Activated CD8-positive, alpha-beta memory T cell treated with anti-CD3 and anti-CD28 coated beads, Interleukin-2, amount 10 ng/mL, durations not matched to agents 7 days and 5 days (primary cell): Measurements from ENCODE around the gene KRTAP19-5. TPM values are rescaled to one million over a fixed set of nuclear protein-coding genes. Genes with fewer than 3 reads are reported as not detected.
"Not testable (repeated sequence)": the region's sequence is repeated elsewhere in the genome, so short reads cannot be mapped to it uniquely, and the experiment has no call there.

Experiments used
- ATAC-seq: fragments of 150-1000 bp; cut with Tn5 transposase; one replicate; pipeline ENCODE4 v1.10.0; 2021; ENCODE audit warnings: moderate library complexity
- CTCF ChIA-PET: fragments of 350-600 bp; sonication (Branson Sonifier 250); formaldehyde crosslinking; loops from one replicate; lab custom pipeline; 2021; ENCODE audit warnings: antibody characterized with exemption; lab: Charles Lee
- DNase-seq: peaks from one replicate; pipeline ENCODE4 v3.0.0-alpha.2; 2020
- H3K27ac Mint-ChIP-seq: one replicate; pipeline ENCODE4 v1.8.0; 2021; ENCODE audit warnings: mild to moderate bottlenecking, mixed read lengths
- H3K27me3 Mint-ChIP-seq: one replicate; pipeline ENCODE4 v1.8.0; 2021; ENCODE audit warnings: mixed read lengths
- H3K36me3 Mint-ChIP-seq: one replicate; pipeline ENCODE4 v1.8.0; 2021; ENCODE audit warnings: mild to moderate bottlenecking, mixed read lengths
- H3K4me1 Mint-ChIP-seq: one replicate; pipeline ENCODE4 v1.8.0; 2021; ENCODE audit warnings: mixed read lengths
- H3K4me3 Mint-ChIP-seq: one replicate; pipeline ENCODE4 v1.8.0; 2021; ENCODE audit warnings: mild to moderate bottlenecking, moderate library complexity, mixed read lengths
- H3K9me3 Mint-ChIP-seq: one replicate; pipeline ENCODE4 v1.8.0; 2022; ENCODE audit warnings: low read depth, mixed read lengths
- total RNA-seq, 2 experiments: library from RNA; stranded (reverse); gene quantifications; one replicate each; pipeline ENCODE4 v1.2.3, GENCODE V29; 2021

Gene KRTAP19-5
- total RNA-seq = not detected

GRCh38 chr21:30502041-30502440 lies at the start of gene KRTAP19-5:
KRTAP19-5 (minus strand) TSS chr21:30502141; CDS start chr21:30502090, 51 bp downstream.
- H3K4me1 Mint-ChIP-seq = no peaks in the 10 kb centered on the region
- H3K9me3 Mint-ChIP-seq = peaks cover 4% of the 10 kb centered on the region
- no peaks in the 10 kb centered on the region for H3K36me3 Mint-ChIP-seq
- H3K27me3 Mint-ChIP-seq = no peaks in the 10 kb centered on the region
- H3K4me3 Mint-ChIP-seq = no peak within 1 kb of the TSS
- no peak for DNase-seq
- no peak for ATAC-seq
- CTCF ChIA-PET = no interaction called here
- no peak within 1 kb of the TSS for H3K27ac Mint-ChIP-seq

GRCh38 chr21:30541764-30542163 lies 39.8 kb upstream of the KRTAP19-5 start, which contains the start of gene KRTAP19-6:
KRTAP19-6 (minus strand) TSS chr21:30541864; CDS start chr21:30541833, 31 bp downstream.
- Mint-ChIP-seq H3K27ac (no peak within 1 kb of the TSS), H3K36me3 (no peaks in the 10 kb centered on the region), H3K4me3 (no peak within 1 kb of the TSS), H3K27me3 (no peaks in the 10 kb centered on the region), H3K4me1 (no peaks in the 10 kb centered on the region), H3K9me3 (peaks cover 2% of the 10 kb centered on the region)
- ATAC-seq = no peak
- DNase-seq = no peak
- CTCF ChIA-PET = no interaction called here

- Mint-ChIP-seq H3K27me3 (no peaks in the 10 kb centered on the region), H3K4me3 (no peak overlapping the region), H3K27ac (no peak overlapping the region), H3K9me3 (no peaks in the 10 kb centered on the region), H3K36me3 (no peaks in the 10 kb centered on the region), H3K4me1 (no peaks in the 10 kb centered on the region)
- ATAC-seq (no peak), DNase-seq (no peak)
- CTCF ChIA-PET = no interaction called here
Observed at GRCh38 chr21:30518876-30519275, 16.9 kb upstream of the KRTAP19-5 start.

- Mint-ChIP-seq H3K9me3 (no peaks in the 10 kb centered on the region), H3K4me1 (no peaks in the 10 kb centered on the region), H3K36me3 (no peaks in the 10 kb centered on the region), H3K27me3 (no peaks in the 10 kb centered on the region), H3K4me3 (no peak overlapping the region), H3K27ac (no peak overlapping the region)
- DNase-seq = no peak
- CTCF ChIA-PET = no interaction called here
- no peak for ATAC-seq
Observed at GRCh38 chr21:30515681-30516080, 13.7 kb upstream of the KRTAP19-5 start.

GRCh38 chr21:30505621-30506205 lies 3.8 kb upstream of the KRTAP19-5 start:
- ATAC-seq, H3K9me3 Mint-ChIP-seq, H3K27me3 Mint-ChIP-seq, H3K4me3 Mint-ChIP-seq, CTCF ChIA-PET, DNase-seq, H3K36me3 Mint-ChIP-seq, H3K27ac Mint-ChIP-seq, H3K4me1 Mint-ChIP-seq: not testable (repeated sequence)

GRCh38 chr21:30497065-30497464 lies 4.9 kb downstream of the KRTAP19-5 start, which contains the start of gene KRTAP19-4:
KRTAP19-4 (minus strand) TSS chr21:30497165; CDS start chr21:30497110, 55 bp downstream.
- CTCF ChIA-PET = no interaction called here
- H3K9me3 Mint-ChIP-seq = peaks cover 7% of the 10 kb centered on the region
- DNase-seq (no peak), ATAC-seq (no peak)
- H3K36me3 Mint-ChIP-seq = no peaks in the 10 kb centered on the region
- H3K27me3 Mint-ChIP-seq = no peaks in the 10 kb centered on the region
- H3K27ac Mint-ChIP-seq = no peak within 1 kb of the TSS
- no peaks in the 10 kb centered on the region for H3K4me1 Mint-ChIP-seq
- no peak within 1 kb of the TSS for H3K4me3 Mint-ChIP-seq

GRCh38 chr21:30491963-30492428 lies 9.9 kb downstream of the KRTAP19-5 start, which contains the start of gene KRTAP19-3:
KRTAP19-3 (minus strand) TSS chr21:30492013; CDS start chr21:30491957, 56 bp downstream.
- Mint-ChIP-seq H3K27ac (no peak within 1 kb of the TSS), H3K36me3 (no peaks in the 10 kb centered on the region), H3K27me3 (no peaks in the 10 kb centered on the region), H3K9me3 (peaks cover 8% of the 10 kb centered on the region), H3K4me1 (no peaks in the 10 kb centered on the region), H3K4me3 (no peak within 1 kb of the TSS)
- ATAC-seq (no peak), DNase-seq (no peak)
- CTCF ChIA-PET = no interaction called here

GRCh38 chr21:30487336-30487735 lies 14.6 kb downstream of the KRTAP19-5 start, which contains the start of gene KRTAP19-2:
KRTAP19-2 (minus strand) TSS chr21:30487436; CDS start chr21:30487348, 88 bp downstream.
- H3K36me3 Mint-ChIP-seq = no peaks in the 10 kb centered on the region
- CTCF ChIA-PET = no interaction called here
- no peak within 1 kb of the TSS for H3K27ac Mint-ChIP-seq
- peaks cover 7% of the 10 kb centered on the region for H3K9me3 Mint-ChIP-seq
- H3K27me3 Mint-ChIP-seq = no peaks in the 10 kb centered on the region
- H3K4me1 Mint-ChIP-seq = no peaks in the 10 kb centered on the region
- no peak within 1 kb of the TSS for H3K4me3 Mint-ChIP-seq
- ATAC-seq (no peak), DNase-seq (no peak)

- CTCF ChIA-PET = no interaction called here
- no peak overlapping the region for H3K27ac Mint-ChIP-seq
Observed at GRCh38 chr21:30486180-30486579, 15.8 kb downstream of the KRTAP19-5 start.

GRCh38 chr21:30482130-30482529 lies 19.8 kb downstream of the KRTAP19-5 start:
- CTCF ChIA-PET = no interaction called here
- no peaks in the 10 kb centered on the region for H3K4me1 Mint-ChIP-seq
- DNase-seq (no peak), ATAC-seq (no peak)
- H3K4me3 Mint-ChIP-seq = no peak overlapping the region
- H3K27me3 Mint-ChIP-seq = no peaks in the 10 kb centered on the region
- H3K9me3 Mint-ChIP-seq = peaks cover 3% of the 10 kb centered on the region
- H3K36me3 Mint-ChIP-seq = no peaks in the 10 kb centered on the region
- no peak overlapping the region for H3K27ac Mint-ChIP-seq

More at GRCh38 chr21:30486180-30486579, 15.8 kb downstream of the KRTAP19-5 start:
- H3K4me1 Mint-ChIP-seq = no peaks in the 10 kb centered on the region
- ATAC-seq = no peak
- H3K9me3 Mint-ChIP-seq = peaks cover 7% of the 10 kb centered on the region
- no peaks in the 10 kb centered on the region for H3K36me3 Mint-ChIP-seq
- H3K27me3 Mint-ChIP-seq = no peaks in the 10 kb centered on the region
- DNase-seq = no peak
- no peak overlapping the region for H3K4me3 Mint-ChIP-seq

- Mint-ChIP-seq H3K27ac (no peak within 1 kb of the TSS), H3K27me3 (no peaks in the 10 kb centered on the region), H3K4me3 (no peak within 1 kb of the TSS), H3K4me1 (no peaks in the 10 kb centered on the region), H3K36me3 (no peaks in the 10 kb centered on the region), H3K9me3 (no peaks in the 10 kb centered on the region)
- DNase-seq = no peak
- CTCF ChIA-PET = no interaction called here
- ATAC-seq = no peak
Observed at GRCh38 chr21:30480145-30480544, 21.8 kb downstream of the KRTAP19-5 start, which contains the start of gene KRTAP19-1. KRTAP19-1 (minus strand) TSS chr21:30480367; CDS start chr21:30480317, 50 bp downstream.

- Mint-ChIP-seq H3K27ac (no peak overlapping the region), H3K36me3 (no peaks in the 10 kb centered on the region), H3K4me1 (no peaks in the 10 kb centered on the region), H3K4me3 (no peak overlapping the region), H3K9me3 (no peaks in the 10 kb centered on the region), H3K27me3 (no peaks in the 10 kb centered on the region)
- ATAC-seq (no peak), DNase-seq (no peak)
- CTCF ChIA-PET = no interaction called here
Observed at GRCh38 chr21:30479259-30479658, 22.7 kb downstream of the KRTAP19-5 start.

GRCh38 chr21:30478004-30478403 lies 23.9 kb downstream of the KRTAP19-5 start:
- no peaks in the 10 kb centered on the region for H3K4me1 Mint-ChIP-seq
- DNase-seq (no peak), ATAC-seq (no peak)
- H3K27me3 Mint-ChIP-seq = no peaks in the 10 kb centered on the region
- CTCF ChIA-PET = no interaction called here
- no peaks in the 10 kb centered on the region for H3K9me3 Mint-ChIP-seq
- H3K4me3 Mint-ChIP-seq = no peak overlapping the region
- no peaks in the 10 kb centered on the region for H3K36me3 Mint-ChIP-seq
- no peak overlapping the region for H3K27ac Mint-ChIP-seq
